ENCODE data around the gene SMC6.

The SMC6 gene

DNA sequence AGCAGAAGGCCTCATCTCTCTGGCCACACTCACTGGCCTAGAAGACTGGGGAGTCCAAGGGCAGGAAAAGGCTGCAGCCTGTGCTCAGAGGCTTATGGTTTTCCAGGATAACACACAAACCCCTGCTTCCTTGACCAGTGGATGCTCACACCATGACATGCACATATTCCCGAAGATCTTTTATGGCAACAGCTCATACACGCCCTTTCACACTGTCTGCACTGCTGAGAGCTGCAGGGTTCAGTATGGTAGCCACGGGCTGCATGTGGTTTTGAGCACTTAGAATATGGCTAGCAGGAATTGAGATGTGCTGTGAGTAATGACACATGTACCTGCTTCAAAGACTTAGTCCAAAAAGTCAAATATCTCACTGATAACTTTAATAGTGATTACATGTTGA is 117.4 kb downstream of the SMC6 start:
- Histone ChIP-seq H3K9ac (ENCODE audit: low read length) (no peak overlapping the region), H4K20me1 (ENCODE audit: insufficient read depth, low read length) (no peaks in the 10 kb centered on the region), H3K4me2 (ENCODE audit: low read length) (no peak overlapping the region), H3K36me3 (replicated peaks; ENCODE audit: low read depth, low read length) (no peaks in the 10 kb centered on the region), H3K27ac (ENCODE audit: low read length) (no peak overlapping the region), H2AFZ (ENCODE audit: low read depth, low read length) (no peak overlapping the region), H3K4me3 (ENCODE audit: low read length) (no peak overlapping the region), H3K9me3 (ENCODE audit: insufficient read depth, low read length) (no peaks in the 10 kb centered on the region), H3K4me1 (ENCODE audit: low read length) (peaks cover 17% of the 10 kb centered on the region), H3K79me2 (ENCODE audit: low read length) (no peaks in the 10 kb centered on the region), H3K27me3 (ENCODE audit: low read depth, low read length) (no peaks in the 10 kb centered on the region)
- TF ChIP-seq EZH2phosphoT487 (IDR thresholded peaks at IDR 0.05; ENCODE audit: low read depth): no peak
- TF ChIP-seq, protein P1, sequence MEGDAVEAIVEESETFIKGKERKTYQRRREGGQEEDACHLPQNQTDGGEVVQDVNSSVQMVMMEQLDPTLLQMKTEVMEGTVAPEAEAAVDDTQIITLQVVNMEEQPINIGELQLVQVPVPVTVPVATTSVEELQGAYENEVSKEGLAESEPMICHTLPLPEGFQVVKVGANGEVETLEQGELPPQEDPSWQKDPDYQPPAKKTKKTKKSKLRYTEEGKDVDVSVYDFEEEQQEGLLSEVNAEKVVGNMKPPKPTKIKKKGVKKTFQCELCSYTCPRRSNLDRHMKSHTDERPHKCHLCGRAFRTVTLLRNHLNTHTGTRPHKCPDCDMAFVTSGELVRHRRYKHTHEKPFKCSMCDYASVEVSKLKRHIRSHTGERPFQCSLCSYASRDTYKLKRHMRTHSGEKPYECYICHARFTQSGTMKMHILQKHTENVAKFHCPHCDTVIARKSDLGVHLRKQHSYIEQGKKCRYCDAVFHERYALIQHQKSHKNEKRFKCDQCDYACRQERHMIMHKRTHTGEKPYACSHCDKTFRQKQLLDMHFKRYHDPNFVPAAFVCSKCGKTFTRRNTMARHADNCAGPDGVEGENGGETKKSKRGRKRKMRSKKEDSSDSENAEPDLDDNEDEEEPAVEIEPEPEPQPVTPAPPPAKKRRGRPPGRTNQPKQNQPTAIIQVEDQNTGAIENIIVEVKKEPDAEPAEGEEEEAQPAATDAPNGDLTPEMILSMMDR (IDR thresholded peaks at IDR 0.05; ENCODE audit: low read depth, low read length): no peak

DNA sequence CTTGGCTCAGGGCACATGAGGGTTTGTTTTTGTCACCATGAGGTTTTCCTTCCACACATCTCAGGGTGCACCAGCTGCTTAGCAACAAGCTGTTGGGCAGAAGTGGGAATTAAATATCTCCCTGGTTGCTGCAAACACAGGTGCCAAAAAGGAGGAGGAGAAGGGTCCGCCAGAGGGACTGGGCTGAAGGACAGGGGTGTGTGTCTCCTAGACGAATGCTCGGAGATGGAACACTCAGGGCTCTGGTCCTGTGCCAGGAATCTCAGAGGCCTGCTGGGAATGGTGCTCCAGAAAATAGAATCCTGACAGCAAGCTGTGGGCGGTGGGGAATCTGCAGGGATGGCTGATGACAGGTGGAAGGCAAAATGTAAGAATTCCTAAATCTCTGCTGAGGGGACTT is 118.6 kb downstream of the SMC6 start:
- Histone ChIP-seq H4K20me1 (ENCODE audit: insufficient read depth, low read length) (no peaks in the 10 kb centered on the region), H3K27me3 (ENCODE audit: low read depth, low read length) (no peaks in the 10 kb centered on the region), H3K27ac (ENCODE audit: low read length) (no peak overlapping the region), H3K4me3 (ENCODE audit: low read length) (no peak overlapping the region), H3K4me1 (ENCODE audit: low read length) (peaks cover 17% of the 10 kb centered on the region), H3K79me2 (ENCODE audit: low read length) (no peaks in the 10 kb centered on the region), H3K9me3 (ENCODE audit: insufficient read depth, low read length) (peaks cover 4% of the 10 kb centered on the region; the same call in 1 of the 2 replicates), H3K9ac (ENCODE audit: low read length) (no peak overlapping the region), H2AFZ (ENCODE audit: low read depth, low read length) (no peak overlapping the region), H3K36me3 (replicated peaks; ENCODE audit: low read depth, low read length) (no peaks in the 10 kb centered on the region), H3K4me2 (ENCODE audit: low read length) (no peak overlapping the region)
- TF ChIP-seq, protein P1 (IDR thresholded peaks at IDR 0.05; ENCODE audit: low read depth, low read length): no peak
- TF ChIP-seq EZH2phosphoT487 (IDR thresholded peaks at IDR 0.05; ENCODE audit: low read depth): no peak

DNA sequence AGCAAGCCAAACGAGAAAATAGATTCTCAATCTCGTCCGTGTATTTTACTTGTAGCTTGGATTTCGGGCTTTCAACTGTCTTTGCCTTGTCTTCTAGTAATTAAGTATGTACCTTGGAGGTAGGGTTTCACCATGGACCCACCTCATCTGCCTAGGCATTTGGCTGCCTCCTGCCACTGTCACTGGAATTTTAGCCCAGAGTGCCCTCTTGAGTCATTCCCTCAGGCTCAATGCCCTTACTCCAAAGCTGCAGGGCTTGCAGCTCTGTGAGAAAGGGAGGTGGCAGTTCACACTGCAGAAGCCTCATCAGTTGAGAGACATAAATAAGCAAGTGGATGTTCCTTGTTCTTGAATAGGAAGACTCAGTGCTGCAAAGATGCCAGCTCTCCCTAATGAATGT is 123.5 kb downstream of the SMC6 start:
- Histone ChIP-seq H3K27me3 (ENCODE audit: low read depth, low read length) (no peaks in the 10 kb centered on the region), H3K4me2 (ENCODE audit: low read length) (no peak overlapping the region), H3K36me3 (replicated peaks; ENCODE audit: low read depth, low read length) (no peaks in the 10 kb centered on the region), H3K27ac (ENCODE audit: low read length) (no peak overlapping the region), H3K79me2 (ENCODE audit: low read length) (no peaks in the 10 kb centered on the region), H2AFZ (ENCODE audit: low read depth, low read length) (no peak overlapping the region), H3K9me3 (ENCODE audit: insufficient read depth, low read length) (peaks cover 14% of the 10 kb centered on the region; the same call in 1 of the 2 replicates), H3K9ac (ENCODE audit: low read length) (no peak overlapping the region), H4K20me1 (ENCODE audit: insufficient read depth, low read length) (no peaks in the 10 kb centered on the region), H3K4me1 (ENCODE audit: low read length) (no peaks in the 10 kb centered on the region), H3K4me3 (ENCODE audit: low read length) (no peak overlapping the region)
- TF ChIP-seq, protein P1 (IDR thresholded peaks at IDR 0.05; ENCODE audit: low read depth, low read length): no peak
- no peak for TF ChIP-seq EZH2phosphoT487 (IDR thresholded peaks at IDR 0.05; ENCODE audit: low read depth)

DNA sequence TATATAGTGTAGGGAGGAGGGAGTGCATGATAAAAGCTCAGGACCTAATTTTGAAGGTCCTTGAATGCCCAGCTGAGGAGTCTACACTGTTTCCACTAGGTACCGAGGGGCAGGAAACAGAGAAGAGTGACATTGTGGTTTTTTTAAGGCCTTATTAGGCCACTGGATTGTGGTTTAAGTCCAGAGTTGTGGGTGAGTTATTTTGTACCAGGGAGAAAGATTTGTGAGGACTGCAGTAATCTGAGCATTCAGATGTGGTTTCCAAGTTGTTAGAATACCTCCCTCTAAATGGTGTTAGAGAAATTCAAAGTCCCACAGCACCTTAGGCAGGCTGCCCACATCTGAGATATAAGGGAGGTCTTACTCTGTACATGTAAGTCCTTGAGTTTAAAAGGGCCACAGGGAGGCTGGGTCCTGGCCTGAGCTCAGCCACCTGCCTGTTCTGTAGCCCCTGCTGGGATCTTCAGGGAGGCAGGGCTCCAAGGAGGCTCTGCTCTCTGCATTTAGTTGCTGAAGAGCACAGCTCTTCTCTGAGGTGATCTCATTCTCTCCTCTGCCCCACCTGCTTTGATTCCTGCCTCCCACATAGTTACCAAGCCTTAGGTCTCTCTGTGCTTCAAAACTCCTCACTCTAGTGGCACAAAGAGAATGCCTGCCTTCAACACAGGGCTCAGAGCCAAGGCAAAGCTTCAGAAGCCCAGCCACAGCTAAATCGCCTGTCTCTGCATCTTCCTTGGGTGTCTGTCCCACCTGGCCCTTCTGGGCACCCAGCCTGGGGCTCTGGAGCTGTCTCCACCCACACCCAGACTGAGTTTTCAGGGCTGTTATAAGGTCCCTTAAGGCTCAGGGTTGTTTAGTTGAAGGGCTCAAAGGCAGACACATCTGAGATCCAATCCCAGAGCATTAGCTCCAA is 125.0 kb downstream of the SMC6 start:
- no peaks in the 10 kb centered on the region for H4K20me1 ChIP-seq (ENCODE audit: insufficient read depth, low read length)
- no peak overlapping the region for H3K9ac ChIP-seq (ENCODE audit: low read length)
- H3K4me3 ChIP-seq (ENCODE audit: low read length): no peak overlapping the region
- H2AFZ ChIP-seq (ENCODE audit: low read depth, low read length): no peak overlapping the region
- TF ChIP-seq EZH2phosphoT487 (IDR thresholded peaks at IDR 0.05; ENCODE audit: low read depth): no peak
- TF ChIP-seq, protein P1 (IDR thresholded peaks at IDR 0.05; ENCODE audit: low read depth, low read length): no peak
- H3K4me2 ChIP-seq (ENCODE audit: low read length): no peak overlapping the region
- peaks cover 14% of the 10 kb centered on the region for H3K9me3 ChIP-seq (ENCODE audit: insufficient read depth, low read length)
- H3K4me1 ChIP-seq (ENCODE audit: low read length): no peaks in the 10 kb centered on the region
- no peaks in the 10 kb centered on the region for H3K27me3 ChIP-seq (ENCODE audit: low read depth, low read length)
- H3K27ac ChIP-seq (ENCODE audit: low read length): no peak overlapping the region
- no peaks in the 10 kb centered on the region for H3K36me3 ChIP-seq (replicated peaks; ENCODE audit: low read depth, low read length)
- no peaks in the 10 kb centered on the region for H3K79me2 ChIP-seq (ENCODE audit: low read length)

Measured in OCI-LY3 (cell line).